HG03342 (cell line): ENCODE data around the gene OSBPL9.
"Not testable (repeated sequence)": the region's sequence is repeated elsewhere in the genome, so short reads cannot be mapped to it uniquely, and the experiment has no call there.

ENCODE experiments used
- ATAC-seq: cut with Tn5 transposase; IDR thresholded peaks from one replicate; pipeline ENCODE4 v1.9.1; 2021; ENCODE audit warnings: mild to moderate bottlenecking, moderate library complexity; ENCODE audit not compliant: unreplicated experiment

The OSBPL9 gene

GRCh38 chr1:51761351-51761750 is 144.5 kb downstream of the OSBPL9 start:
- ATAC-seq: no peak

GRCh38 chr1:51768971-51769588 is 152.2 kb downstream of the OSBPL9 start:
- ATAC-seq: peak; percentile 66

- no peak for ATAC-seq
These were observed 159.5 kb downstream of the OSBPL9 start for GRCh38 chr1:51776408-51776807.

- ATAC-seq: no peak
These were observed 164.0 kb downstream of the OSBPL9 start for GRCh38 chr1:51780927-51781326.

GRCh38 chr1:51784997-51785421 is 168.1 kb downstream of the OSBPL9 start:
- ATAC-seq: no peak

GRCh38 chr1:51788938-51789337 is 172.0 kb downstream of the OSBPL9 start:
- ATAC-seq: no peak

GRCh38 chr1:51789342-51789741 is 172.4 kb downstream of the OSBPL9 start:
- no peak for ATAC-seq

- no peak for ATAC-seq
These were observed 173.5 kb downstream of the OSBPL9 start for GRCh38 chr1:51790385-51790784.

GRCh38 chr1:51791888-51792287 is 175.0 kb downstream of the OSBPL9 start:
- no peak for ATAC-seq

- ATAC-seq: no peak
These were observed 176.0 kb downstream of the OSBPL9 start for GRCh38 chr1:51792864-51793263.

- ATAC-seq: no peak
These were observed 177.4 kb downstream of the OSBPL9 start for GRCh38 chr1:51794260-51794659.

- ATAC-seq: no peak
These were observed 178.0 kb downstream of the OSBPL9 start for GRCh38 chr1:51794868-51795267.

- ATAC-seq: no peak
These were observed 182.5 kb downstream of the OSBPL9 start for GRCh38 chr1:51799372-51799771.

GRCh38 chr1:51814513-51814912 is 197.6 kb downstream of the OSBPL9 start:
- ATAC-seq: no peak

- no peak for ATAC-seq
These were observed 201.6 kb downstream of the OSBPL9 start for GRCh38 chr1:51818487-51818886.

GRCh38 chr1:51819021-51819420 is 202.1 kb downstream of the OSBPL9 start:
- ATAC-seq: not testable (repeated sequence)

GRCh38 chr1:51819810-51820209 is 202.9 kb downstream of the OSBPL9 start:
- no peak for ATAC-seq

- ATAC-seq: no peak
These were observed 212.2 kb downstream of the OSBPL9 start for GRCh38 chr1:51829058-51829457.

- no peak for ATAC-seq
These were observed 216.8 kb downstream of the OSBPL9 start for GRCh38 chr1:51833700-51834099.

- ATAC-seq: no peak
These were observed 220.4 kb downstream of the OSBPL9 start for GRCh38 chr1:51837243-51837642.
